Trophoblast cell (in vitro differentiated cells and primary cell): ENCODE data around the gene NTM.

ENCODE experiments used
- DNase-seq, 2 donors: peaks; one replicate each; pipeline ENCODE4 v3.0.0-alpha.2; 2016
- H2AFZ ChIP-seq: 2 replicates; pipeline ENCODE4 v1.6.1; 2013; ENCODE audit warnings: low read length, moderate library complexity, mild to moderate bottlenecking; ENCODE audit not compliant: insufficient read depth, poor library complexity
- H2AK5ac ChIP-seq: 2 replicates; pipeline ENCODE4 v1.6.1; 2013; ENCODE audit warnings: mild to moderate bottlenecking, low read length
- H2BK120ac ChIP-seq: 2 replicates; pipeline ENCODE4 v1.6.1; 2013; ENCODE audit warnings: low read length, mild to moderate bottlenecking, moderate library complexity; ENCODE audit not compliant: insufficient read depth, poor library complexity
- H2BK12ac ChIP-seq: 2 replicates; pipeline ENCODE4 v1.6.1; 2013; ENCODE audit warnings: mild to moderate bottlenecking, low read length, moderate library complexity
- H2BK5ac ChIP-seq: 2 replicates; pipeline ENCODE4 v1.6.1; 2013; ENCODE audit warnings: low read length, low read depth, moderate library complexity, mild to moderate bottlenecking; ENCODE audit not compliant: poor library complexity
- H3K14ac ChIP-seq: 2 replicates; pipeline ENCODE4 v1.6.1; 2013; ENCODE audit warnings: mild to moderate bottlenecking, low read length
- H3K18ac ChIP-seq: 2 replicates; pipeline ENCODE4 v1.6.1; 2013; ENCODE audit warnings: mild to moderate bottlenecking, low read length
- H3K23ac ChIP-seq: 2 replicates; pipeline ENCODE4 v1.6.1; 2013; ENCODE audit warnings: low read length
- H3K27ac ChIP-seq: 2 replicates; pipeline ENCODE4 v1.5.1; 2013; ENCODE audit warnings: low read depth, mild to moderate bottlenecking, inconsistent platforms, low read length, moderate library complexity
- H3K27me3 ChIP-seq: 2 replicates; pipeline ENCODE4 v1.6.1; 2013; ENCODE audit warnings: inconsistent platforms, mild to moderate bottlenecking, low read length, moderate library complexity; ENCODE audit not compliant: insufficient read depth
- H3K36me3 ChIP-seq, 2 experiments: 1 replicate in 1 of 2; 2 replicates in 1 of 2; pipeline ENCODE4 v1.6.1; 2013; ENCODE audit warnings: low read length in 2 of 2, mild to moderate bottlenecking in 2 of 2, moderate library complexity in 1 of 2; ENCODE audit not compliant: insufficient read depth in 2 of 2, control insufficient read depth in 1 of 2
- H3K4ac ChIP-seq: 2 replicates; pipeline ENCODE4 v1.6.1; 2013; ENCODE audit warnings: low read depth, mild to moderate bottlenecking, low read length, moderate library complexity
- H3K4me1 ChIP-seq, 2 experiments: 1 replicate in 1 of 2; 2 replicates in 1 of 2; pipeline ENCODE4 v1.6.1; 2013; ENCODE audit warnings: low read length in 2 of 2, mild to moderate bottlenecking in 2 of 2, moderate library complexity in 1 of 2; ENCODE audit not compliant: insufficient read depth in 2 of 2, control insufficient read depth in 1 of 2
- H3K4me2 ChIP-seq: 2 replicates; pipeline ENCODE4 v1.6.1; 2013; ENCODE audit warnings: inconsistent platforms, mild to moderate bottlenecking, low read length, moderate library complexity
- H3K4me3 ChIP-seq: 2 replicates; pipeline ENCODE4 v1.5.1; 2013; ENCODE audit warnings: mild to moderate bottlenecking, low read depth, low read length, inconsistent platforms
- H3K79me1 ChIP-seq: one replicate; pipeline ENCODE4 v1.6.1; 2013; ENCODE audit warnings: low read length
- H3K79me2 ChIP-seq: 2 replicates; pipeline ENCODE4 v1.6.1; 2013; ENCODE audit warnings: low read length, mild to moderate bottlenecking; ENCODE audit not compliant: control insufficient read depth, insufficient read depth, poor library complexity
- H3K9ac ChIP-seq: 2 replicates; pipeline ENCODE4 v1.6.1; 2013; ENCODE audit warnings: mild to moderate bottlenecking, low read length
- H3K9me3 ChIP-seq: 2 replicates; pipeline ENCODE4 v1.6.1; 2013; ENCODE audit warnings: low read depth, mild to moderate bottlenecking, control low read depth, inconsistent platforms, low read length; ENCODE audit not compliant: insufficient read depth
- H4K12ac ChIP-seq: 2 replicates; pipeline ENCODE4 v1.6.1; 2013; ENCODE audit warnings: low read depth, mild to moderate bottlenecking, low read length, moderate library complexity
- H4K8ac ChIP-seq: 2 replicates; pipeline ENCODE4 v1.6.1; 2013; ENCODE audit warnings: low read depth, mild to moderate bottlenecking, low read length, moderate library complexity
- H4K91ac ChIP-seq: one replicate; pipeline ENCODE4 v1.6.1; 2013; ENCODE audit warnings: low read depth, mild to moderate bottlenecking, low read length, moderate library complexity
- WGBS: extraction: QIAGEN DNeasy Blood & Tissue Kit; methylation state at CpG from one replicate; pipeline ENCODE4 v1.1.7; 2013; ENCODE audit warnings: missing lambda C conversion rate; ENCODE audit not compliant: insufficient read length, insufficient coverage; ENCODE audit errors: extremely low coverage; 5-methylcytosine and 5-hydroxymethylcytosine counted together

NTM gene

DNA sequence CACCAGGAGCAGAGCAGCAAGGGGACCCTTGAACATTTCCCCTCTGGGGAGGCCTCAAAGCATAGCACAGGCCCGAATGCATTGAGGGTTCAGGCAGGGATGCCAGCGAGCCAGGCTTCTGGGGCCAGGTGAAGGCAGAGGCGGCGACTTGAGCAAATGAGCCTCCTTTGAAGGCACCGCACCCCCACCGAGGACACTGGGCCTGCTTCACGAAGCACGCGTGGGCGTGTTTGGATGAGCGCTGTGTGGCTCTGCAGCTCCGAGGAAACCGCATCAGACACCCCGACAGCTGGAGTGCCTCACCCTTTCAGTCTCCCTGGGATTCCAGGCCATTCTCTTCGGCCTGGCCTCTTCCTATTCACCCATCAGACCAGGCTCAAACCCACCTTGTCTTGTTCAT lies 301.8 kb downstream of the NTM start:
- H3K9ac ChIP-seq: no peak overlapping the region
- no peak overlapping the region for H4K91ac ChIP-seq
- H3K23ac ChIP-seq: no peak overlapping the region
- no peak overlapping the region for H2BK120ac ChIP-seq
- no peak overlapping the region for H3K14ac ChIP-seq
- no peaks in the 10 kb centered on the region for H3K9me3 ChIP-seq
- DNase-seq: no peak
- no peaks in the 10 kb centered on the region for H3K79me2 ChIP-seq
- no peak overlapping the region for H3K4me3 ChIP-seq
- no peak overlapping the region for H4K8ac ChIP-seq
- H3K4ac ChIP-seq: no peak overlapping the region
- H3K4me2 ChIP-seq: no peak overlapping the region
- H4K12ac ChIP-seq: no peak overlapping the region
- no peak overlapping the region for H2BK12ac ChIP-seq
- no peak overlapping the region for H2AK5ac ChIP-seq
- H3K79me1 ChIP-seq: peaks cover 15% of the 10 kb centered on the region
- WGBS: no CpG with 5 or more reads among the region's 15 CpGs
- no peaks in the 10 kb centered on the region for H3K36me3 ChIP-seq
- no peak overlapping the region for H3K18ac ChIP-seq
- no peak overlapping the region for H2AFZ ChIP-seq
- H3K27ac ChIP-seq: no peak overlapping the region
- H3K4me1 ChIP-seq: peaks cover 24 to 33% of the 10 kb centered on the region in 2 experiments
- H3K27me3 ChIP-seq: no peaks in the 10 kb centered on the region
- H2BK5ac ChIP-seq: no peak overlapping the region

DNA sequence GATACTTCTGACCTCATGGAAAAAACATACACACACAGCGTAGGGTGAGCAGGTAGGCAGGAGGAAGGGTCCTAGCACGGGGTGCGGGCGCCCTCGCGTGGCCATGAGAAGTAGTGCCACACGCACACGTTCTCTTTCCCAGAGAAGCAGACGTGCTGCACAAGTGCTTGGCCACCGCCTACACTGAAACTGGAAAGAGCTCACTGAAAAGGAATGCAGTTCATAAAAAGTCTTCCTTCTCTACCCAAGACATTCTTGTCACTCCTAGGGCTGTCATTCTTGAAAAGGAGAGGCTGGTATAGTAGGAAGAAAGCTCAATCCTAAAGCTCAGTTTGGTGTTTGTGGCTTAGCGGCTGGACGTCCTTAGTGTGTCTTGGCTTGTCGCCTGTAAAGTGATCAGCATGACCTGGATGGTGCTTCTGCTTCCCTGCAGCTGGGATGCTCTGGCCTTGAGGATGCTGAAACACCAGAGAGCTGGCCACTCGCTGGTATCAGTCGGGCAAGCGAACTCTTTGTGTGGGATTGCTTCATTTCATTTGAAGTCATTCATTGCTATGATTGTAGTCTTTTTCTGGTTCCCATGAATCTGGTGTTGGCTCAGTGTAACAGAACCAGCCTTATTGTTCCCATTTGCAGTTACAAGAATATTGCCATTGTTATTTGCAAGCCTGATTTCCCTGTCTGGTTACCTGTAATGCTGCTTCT lies 303.8 kb downstream of the NTM start:
- Histone ChIP-seq H3K14ac (no peak overlapping the region), H3K4me3 (no peak overlapping the region), H2AK5ac (no peak overlapping the region), H2BK120ac (no peak overlapping the region), H3K18ac (no peak overlapping the region), H2AFZ (no peak overlapping the region), H3K23ac (no peak overlapping the region), H3K79me2 (no peaks in the 10 kb centered on the region), H3K9me3 (no peaks in the 10 kb centered on the region), H4K8ac (no peak overlapping the region), H3K36me3 (no peaks in the 10 kb centered on the region), H3K9ac (no peak overlapping the region), H2BK12ac (no peak overlapping the region), H4K91ac (no peak overlapping the region), H3K27ac (no peak overlapping the region), H3K4me1 (peaks cover 21 to 24% of the 10 kb centered on the region in 2 experiments), H3K79me1 (peaks cover 15% of the 10 kb centered on the region), H3K4ac (no peak overlapping the region), H3K27me3 (no peaks in the 10 kb centered on the region), H2BK5ac (no peak overlapping the region), H3K4me2 (no peak overlapping the region), H4K12ac (no peak overlapping the region)
- WGBS: no CpG with 5 or more reads among the region's 16 CpGs
- peak; percentile 69 to 83 for DNase-seq

DNA sequence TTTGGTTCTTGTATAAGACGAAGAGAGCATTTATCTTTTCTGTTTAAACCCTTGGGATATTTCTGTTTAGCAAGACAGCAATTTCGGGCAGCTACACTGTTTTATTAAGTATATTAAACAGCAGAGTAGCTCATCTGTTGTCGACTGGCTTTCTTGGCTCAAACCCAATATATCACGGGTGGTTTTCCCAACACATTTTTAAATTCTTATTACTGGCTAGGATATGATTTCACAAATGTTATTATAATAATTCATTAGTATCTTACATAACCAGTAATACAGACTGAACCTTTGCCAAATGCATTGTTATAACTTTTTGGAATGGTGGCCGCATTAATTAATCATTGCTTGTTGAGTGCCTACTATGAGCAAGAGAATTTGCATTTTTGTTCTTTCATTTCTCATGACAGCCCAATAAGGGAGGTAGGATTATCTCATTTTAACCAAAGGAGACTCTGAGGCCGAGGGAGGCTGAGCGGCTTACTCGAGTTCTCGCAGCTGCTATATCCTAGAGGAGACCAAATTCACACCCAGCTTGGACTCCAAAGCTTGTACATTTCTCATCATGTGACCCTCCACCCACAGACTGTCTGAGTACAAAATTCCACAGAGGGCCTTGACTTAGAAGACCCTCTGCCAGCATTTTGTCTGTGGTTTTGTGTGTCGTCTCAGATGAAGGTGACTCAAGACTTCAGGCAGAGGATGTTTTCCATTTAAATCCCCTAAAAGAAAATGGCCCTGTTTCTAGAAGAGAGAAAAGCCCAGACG lies 304.9 kb downstream of the NTM start:
- Histone ChIP-seq H3K14ac (no peak overlapping the region), H3K4ac (no peak overlapping the region)
- WGBS: no CpG with 5 or more reads among the region's 11 CpGs

DNA sequence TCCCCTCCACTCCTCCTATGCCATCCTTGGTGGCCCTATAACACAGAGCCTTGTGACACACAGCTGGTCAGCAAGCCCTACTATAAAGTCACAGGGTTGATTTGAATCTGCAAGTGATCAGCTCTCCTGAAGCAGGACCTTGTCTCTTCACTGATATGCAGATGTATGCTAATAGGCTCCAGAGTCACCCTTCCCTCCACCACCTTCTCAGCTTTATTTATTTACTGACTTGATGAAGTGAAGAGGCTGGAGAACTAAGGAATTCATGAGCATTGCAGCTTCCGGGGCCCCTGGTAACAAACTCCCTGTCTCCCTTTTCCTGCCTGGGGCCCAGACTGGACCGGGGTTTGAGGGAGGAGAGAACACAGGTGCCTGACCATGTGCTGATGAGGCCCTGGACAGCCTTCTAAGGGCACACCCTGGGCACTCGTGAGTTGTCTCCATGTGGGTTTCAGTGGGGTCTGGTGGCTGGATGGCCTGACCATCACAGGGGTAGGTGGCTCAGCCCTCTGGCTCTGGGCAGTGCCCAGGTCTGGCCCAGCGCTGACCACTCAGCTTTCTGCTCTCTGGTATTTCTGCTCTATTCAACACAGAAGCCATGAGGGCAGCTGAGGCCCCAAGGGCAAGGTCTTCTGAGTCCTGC lies 307.5 kb downstream of the NTM start:
- Histone ChIP-seq H3K4ac (no peak overlapping the region), H3K27me3 (no peaks in the 10 kb centered on the region), H2AK5ac (no peak overlapping the region), H3K79me1 (peaks cover 3% of the 10 kb centered on the region), H2AFZ (no peak overlapping the region), H3K14ac (no peak overlapping the region), H3K36me3 (no peaks in the 10 kb centered on the region), H2BK120ac (no peak overlapping the region), H3K18ac (no peak overlapping the region), H4K91ac (no peak overlapping the region), H3K9ac (no peak overlapping the region), H3K4me3 (no peak overlapping the region), H3K79me2 (no peaks in the 10 kb centered on the region), H3K27ac (no peak overlapping the region), H4K12ac (no peak overlapping the region), H2BK5ac (no peak overlapping the region), H2BK12ac (no peak overlapping the region), H3K4me2 (no peak overlapping the region), H3K9me3 (peaks cover 2% of the 10 kb centered on the region), H3K4me1 (peaks cover 2 to 3% of the 10 kb centered on the region in 2 experiments), H3K23ac (no peak overlapping the region), H4K8ac (no peak overlapping the region)
- no peak for DNase-seq
- WGBS: no CpG with 5 or more reads among the region's 4 CpGs

More for the DNA sequence above, 304.9 kb downstream of the NTM start:
- Histone ChIP-seq H2BK5ac (no peak overlapping the region), H3K4me3 (no peak overlapping the region), H3K27me3 (no peaks in the 10 kb centered on the region), H3K79me1 (peaks cover 11% of the 10 kb centered on the region), H3K4me1 (peaks cover 18% of the 10 kb centered on the region in 2 experiments), H3K79me2 (no peaks in the 10 kb centered on the region), H3K9ac (no peak overlapping the region), H3K4me2 (no peak overlapping the region), H2AFZ (no peak overlapping the region), H3K23ac (no peak overlapping the region), H4K8ac (no peak overlapping the region), H2AK5ac (no peak overlapping the region), H3K18ac (no peak overlapping the region), H4K91ac (no peak overlapping the region), H2BK12ac (no peak overlapping the region), H2BK120ac (no peak overlapping the region), H3K36me3 (no peaks in the 10 kb centered on the region), H4K12ac (no peak overlapping the region), H3K9me3 (peaks cover 1% of the 10 kb centered on the region), H3K27ac (no peak overlapping the region)
- no peak for DNase-seq
